GM21528 (cell line): Measurements from ENCODE around the gene ANGEL2.
"Not testable (repeated sequence)": the region's sequence is repeated elsewhere in the genome, so short reads cannot be mapped to it uniquely, and the experiment has no call there.

Experiments
- ATAC-seq: cut with Tn5 transposase; IDR thresholded peaks from one replicate; pipeline ENCODE4 v1.9.1; 2021; ENCODE audit warnings: mild to moderate bottlenecking, moderate library complexity; ENCODE audit not compliant: unreplicated experiment, low FRiP score

ANGEL2 gene

GRCh38 chr1:212976586-212976985 is 39.1 kb downstream of the ANGEL2 start:
- ATAC-seq: no peak

GRCh38 chr1:212975111-212975918 is 40.4 kb downstream of the ANGEL2 start:
- no peak for ATAC-seq

- no peak for ATAC-seq
These were observed 41.0 kb downstream of the ANGEL2 start for GRCh38 chr1:212974711-212975110.

- no peak for ATAC-seq
These were observed 41.8 kb downstream of the ANGEL2 start for GRCh38 chr1:212973899-212974298.

- no peak for ATAC-seq
These were observed 42.2 kb downstream of the ANGEL2 start for GRCh38 chr1:212973426-212973825.

- ATAC-seq: no peak
These were observed 44.4 kb downstream of the ANGEL2 start for GRCh38 chr1:212971312-212971711.

- ATAC-seq: no peak
These were observed 45.6 kb downstream of the ANGEL2 start for GRCh38 chr1:212970085-212970484.

- no peak for ATAC-seq
These were observed 47.3 kb downstream of the ANGEL2 start for GRCh38 chr1:212968368-212968863.

- peak; percentile 58 for ATAC-seq
These were observed 47.9 kb downstream of the ANGEL2 start for GRCh38 chr1:212967801-212968200.

GRCh38 chr1:212966616-212967015 is 49.1 kb downstream of the ANGEL2 start:
- ATAC-seq: no peak

GRCh38 chr1:212964993-212965392 is 50.7 kb downstream of the ANGEL2 start:
- ATAC-seq: not testable (repeated sequence)

GRCh38 chr1:212964102-212964501 is 51.6 kb downstream of the ANGEL2 start:
- no peak for ATAC-seq

- no peak for ATAC-seq
These were observed 53.2 kb downstream of the ANGEL2 start for GRCh38 chr1:212962509-212962908.

GRCh38 chr1:212960932-212961331 is 54.7 kb downstream of the ANGEL2 start:
- ATAC-seq: no peak

GRCh38 chr1:212959266-212960220 is 56.1 kb downstream of the ANGEL2 start:
- peak; percentile 80 for ATAC-seq

GRCh38 chr1:212958175-212958574 is 57.5 kb downstream of the ANGEL2 start:
- ATAC-seq: no peak

GRCh38 chr1:212957546-212957945 is 58.1 kb downstream of the ANGEL2 start:
- ATAC-seq: no peak

- no peak for ATAC-seq
These were observed 59.6 kb downstream of the ANGEL2 start for GRCh38 chr1:212955961-212956620.

GRCh38 chr1:212955098-212955497 is 60.6 kb downstream of the ANGEL2 start:
- ATAC-seq: no peak

- ATAC-seq: no peak
These were observed 61.2 kb downstream of the ANGEL2 start for GRCh38 chr1:212954514-212954913.

GRCh38 chr1:212953321-212953720 is 62.3 kb downstream of the ANGEL2 start:
- ATAC-seq: no peak
